Hematopoietic multipotent progenitor cell treated with erythropoietin and hydrocortisone succinate and interleukin-3 and kit ligand, for 6 days (in vitro differentiated cells): ENCODE data around the gene HOXB1.

ENCODE experiments used
- DNase-seq: peaks from one replicate; pipeline ENCODE4 v3.0.0-alpha.2; 2015

The HOXB1 gene

DNA sequence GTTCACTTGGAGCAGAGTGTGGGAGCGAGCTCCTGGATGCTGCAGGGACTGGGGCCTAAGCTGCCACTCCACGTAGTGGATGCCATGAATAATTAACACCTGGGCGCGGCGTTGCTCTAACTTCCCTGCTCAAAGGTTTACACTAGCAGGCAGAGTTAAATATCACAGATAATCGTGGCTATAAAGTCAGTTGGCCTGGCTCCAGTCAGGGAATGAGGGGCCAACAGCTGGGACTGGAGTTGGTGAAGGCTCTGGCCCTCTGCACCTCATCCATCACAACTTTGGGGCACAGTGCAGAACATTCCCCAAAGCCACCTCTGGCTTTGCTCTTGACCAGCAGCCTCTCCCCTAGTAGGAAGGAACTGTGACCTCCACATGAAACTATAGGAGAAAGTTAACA, 36.4 kb upstream of the HOXB1 start:
- DNase-seq: no peak

DNA sequence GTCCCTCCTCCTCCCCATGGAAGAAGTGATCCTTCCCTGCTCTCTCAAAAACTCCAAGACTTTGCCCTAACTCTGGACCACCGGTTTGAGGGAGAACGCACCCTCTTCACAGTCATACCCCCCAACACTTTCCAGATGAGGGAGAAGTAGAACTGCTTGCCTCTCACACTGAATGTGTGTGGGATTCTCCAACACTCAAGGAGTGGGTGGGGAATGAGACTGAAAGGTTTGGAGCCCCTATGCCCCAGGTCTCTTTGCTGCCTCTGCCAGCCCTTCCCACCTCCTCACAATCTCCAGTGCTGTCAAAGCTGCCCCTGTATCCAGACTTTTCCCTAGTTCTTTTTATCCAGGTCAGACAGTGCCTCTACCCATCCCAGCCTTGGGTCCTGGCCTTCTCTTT, 35.9 kb upstream of the HOXB1 start:
- no peak for DNase-seq

DNA sequence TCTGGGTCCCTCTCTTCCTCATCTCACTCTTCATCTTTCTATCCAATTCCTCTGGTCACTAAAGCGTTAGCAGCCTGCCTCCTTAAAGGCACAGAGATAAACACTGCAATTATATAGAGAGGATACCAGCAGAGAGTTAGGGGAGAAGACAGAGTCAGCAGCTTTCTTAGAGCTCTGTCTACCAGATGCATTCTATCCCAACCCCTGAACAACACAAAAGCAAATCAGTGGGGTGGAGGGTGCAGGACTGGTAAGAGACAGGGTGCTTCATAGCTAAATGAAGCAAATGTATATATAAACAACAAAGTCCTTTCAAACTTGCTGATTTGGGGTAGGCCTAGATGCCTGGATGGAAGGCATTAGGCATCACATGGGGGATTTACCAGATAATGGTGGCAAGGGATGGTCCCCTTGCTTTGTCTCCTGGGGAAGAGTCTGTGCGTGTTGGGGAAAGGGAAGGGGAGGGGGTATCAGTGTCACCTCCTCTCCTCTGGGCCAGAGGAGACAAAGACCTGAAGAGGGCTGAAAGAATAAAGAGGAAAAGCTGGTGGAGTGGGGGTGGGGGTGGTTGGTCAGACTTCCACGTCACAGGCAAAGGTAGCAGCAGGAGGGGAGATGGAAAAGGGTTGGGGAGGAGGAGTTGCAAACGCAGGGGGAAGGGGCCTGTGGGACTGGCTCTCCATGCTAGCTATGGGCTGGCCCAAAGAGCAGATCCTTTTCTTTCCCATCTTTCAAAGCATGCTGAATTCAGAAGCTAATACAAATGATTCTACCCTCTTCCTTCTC, 35.3 kb upstream of the HOXB1 start:
- DNase-seq: no peak

DNA sequence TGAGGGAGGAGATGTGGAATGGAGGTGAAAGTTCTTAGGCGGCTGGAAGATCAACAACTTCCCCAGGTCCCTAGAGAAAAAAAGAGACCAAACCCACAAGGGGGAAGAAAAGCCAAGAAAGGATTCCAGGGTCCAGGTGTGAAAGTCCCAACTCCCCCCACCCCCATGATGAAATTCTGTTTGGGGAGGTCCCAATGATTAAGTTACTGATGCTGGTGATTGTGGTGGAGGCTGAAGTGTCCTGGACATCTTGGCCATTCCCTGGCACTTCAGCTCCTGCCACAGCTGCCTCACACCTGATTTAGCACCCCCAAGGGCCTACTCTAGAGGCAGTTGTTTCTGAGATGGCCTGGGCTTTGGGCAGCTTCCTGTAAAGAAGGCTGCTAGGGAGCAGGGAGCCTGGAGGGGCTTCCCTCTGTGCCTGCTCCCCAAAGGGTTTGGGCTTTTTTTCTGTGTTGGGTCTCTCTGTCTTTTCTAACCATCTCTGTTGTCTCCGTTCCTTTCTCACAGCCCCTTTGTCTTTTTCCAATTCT, 34.3 kb upstream of the HOXB1 start:
- no peak for DNase-seq

DNA sequence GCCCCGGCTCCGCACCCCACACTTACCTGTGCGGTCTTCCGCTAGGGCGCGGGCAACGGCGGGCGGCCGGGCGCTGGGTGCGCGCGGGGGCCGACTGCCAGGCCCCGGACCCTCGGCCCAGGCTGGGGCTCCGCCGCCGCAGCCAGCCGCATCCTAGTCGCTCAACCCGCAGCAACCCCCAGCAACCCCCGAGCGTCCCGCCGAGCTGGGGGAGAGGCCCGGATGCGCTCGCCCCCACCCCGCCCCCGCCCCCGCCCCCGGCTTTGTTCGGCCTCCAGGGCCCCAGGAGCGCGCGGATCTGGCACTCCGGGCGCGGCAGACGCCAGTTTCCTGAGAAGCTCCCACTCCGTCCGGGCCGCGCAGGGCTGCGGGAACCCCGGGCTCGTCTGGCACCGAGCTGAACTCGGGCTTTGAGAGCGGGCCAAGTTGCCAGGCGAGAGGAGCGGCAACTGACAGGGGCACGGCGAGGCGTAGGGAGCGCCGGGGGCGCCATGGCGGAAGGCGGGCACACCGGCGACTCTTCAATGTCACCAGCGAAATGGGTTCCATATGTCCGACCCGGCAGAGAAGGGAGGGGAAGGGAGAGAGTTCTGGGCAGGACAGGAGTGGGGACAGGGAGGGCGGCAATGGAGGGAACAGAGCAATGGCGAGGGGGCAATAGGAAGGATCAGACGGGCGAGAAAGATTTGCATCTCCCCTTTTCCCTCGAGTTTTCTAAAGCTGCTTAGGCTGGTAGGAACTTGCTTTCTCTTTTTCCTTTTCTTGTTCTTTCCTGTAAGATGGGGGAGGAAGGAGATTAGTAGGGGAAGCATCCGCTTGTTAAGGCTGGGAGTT, 33.6 kb upstream of the HOXB1 start:
- DNase-seq: no peak

DNA sequence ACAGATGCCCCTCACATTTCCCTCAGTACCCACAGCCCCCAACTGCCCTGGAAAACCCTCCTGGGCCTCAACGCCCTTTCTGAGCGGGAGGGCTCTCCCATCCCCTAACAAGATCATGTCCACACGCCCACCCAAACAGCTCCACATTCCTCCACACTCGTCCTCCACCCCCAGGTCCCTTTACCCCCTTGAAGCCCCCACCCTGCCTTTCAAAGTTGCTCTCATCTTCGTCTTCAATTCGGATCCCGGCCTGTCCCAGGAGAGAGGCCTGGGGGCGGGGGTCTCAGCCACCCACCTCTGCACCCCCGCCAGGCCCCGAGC, 33.0 kb upstream of the HOXB1 start:
- no peak for DNase-seq

DNA sequence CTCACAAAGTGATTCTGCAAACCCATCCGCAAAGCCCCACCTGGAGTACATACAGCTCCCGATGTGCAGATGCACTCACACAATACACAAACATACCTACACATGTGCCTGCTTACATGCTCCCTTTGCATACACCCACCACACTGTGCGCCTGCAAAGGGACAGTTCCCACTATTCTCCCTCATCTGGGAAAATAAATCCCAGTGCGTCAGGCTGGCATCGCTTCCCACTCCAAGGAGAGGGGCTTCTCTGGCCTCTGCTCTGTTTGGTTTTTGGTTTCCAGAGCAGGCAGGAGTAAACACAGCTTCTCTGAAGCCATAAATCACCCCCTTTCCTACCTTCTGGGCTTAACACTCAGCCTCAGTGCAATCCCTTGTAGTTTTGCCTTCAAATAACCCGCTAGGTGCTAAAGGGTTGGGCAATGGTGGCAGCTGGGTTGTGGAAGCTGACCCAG, 32.6 kb upstream of the HOXB1 start:
- DNase-seq: no peak

DNA sequence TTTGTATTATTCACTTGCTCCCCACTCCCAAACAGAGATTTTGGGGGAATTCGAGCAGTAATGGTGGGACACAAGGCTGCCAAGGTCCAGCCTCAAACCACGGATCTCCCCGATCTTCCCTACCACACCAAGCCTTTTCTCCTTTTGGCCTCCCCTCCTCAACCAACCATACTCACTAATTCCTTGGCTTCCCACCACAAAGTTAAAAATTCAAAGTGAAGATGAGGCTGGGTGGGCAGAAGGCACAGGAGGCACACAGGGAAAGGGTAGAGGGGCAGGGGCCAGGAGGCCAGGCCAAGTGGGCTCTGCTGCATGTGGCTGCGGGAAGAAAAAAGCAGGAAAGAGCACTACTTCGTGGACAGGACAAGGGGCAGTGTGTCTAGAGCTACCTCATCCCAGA, 32.1 kb upstream of the HOXB1 start:
- DNase-seq: no peak

DNA sequence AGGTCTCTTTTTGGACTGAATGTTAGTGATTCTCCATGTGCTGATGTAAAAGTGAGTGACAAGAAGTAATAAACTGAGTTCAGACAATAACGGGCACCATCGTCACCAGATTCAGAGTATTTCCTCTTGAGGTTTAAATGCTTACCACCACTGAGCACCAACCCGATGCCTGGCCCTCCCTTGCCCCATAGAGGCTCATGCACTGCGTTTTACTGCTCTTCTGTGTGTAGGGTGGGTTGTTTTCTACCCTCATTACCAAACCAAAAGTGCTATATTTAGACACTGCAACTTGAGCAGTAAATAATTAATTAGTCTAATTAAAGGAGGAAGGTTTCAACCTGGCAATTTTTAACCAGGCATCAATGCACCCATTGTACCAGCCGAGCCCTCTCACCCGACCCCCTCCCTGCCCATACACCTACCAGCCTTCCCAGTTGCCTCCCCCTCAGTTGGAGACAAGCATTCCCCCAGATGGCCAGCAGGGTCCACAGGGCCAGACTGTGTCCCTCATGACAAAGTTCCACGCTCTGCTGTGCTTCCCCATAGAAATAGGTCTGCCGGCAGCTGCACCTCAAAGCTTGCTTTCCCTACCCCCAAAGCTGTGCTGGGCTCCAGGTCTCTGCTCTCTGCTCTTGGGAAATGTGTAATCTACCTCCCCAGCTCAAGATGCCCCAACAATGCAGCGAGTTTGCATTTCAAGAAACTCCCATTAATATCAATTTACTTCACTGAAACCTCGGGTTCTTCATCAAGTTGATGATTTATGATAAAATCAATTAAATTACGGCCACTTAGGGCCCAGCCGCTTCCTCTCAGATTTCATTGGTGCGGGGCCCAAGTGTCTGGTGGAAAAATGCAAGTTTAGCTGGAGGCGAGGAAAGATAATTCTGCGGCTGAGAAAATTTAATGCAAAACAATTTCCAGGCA, 31.3 kb upstream of the HOXB1 start:
- no peak for DNase-seq

DNA sequence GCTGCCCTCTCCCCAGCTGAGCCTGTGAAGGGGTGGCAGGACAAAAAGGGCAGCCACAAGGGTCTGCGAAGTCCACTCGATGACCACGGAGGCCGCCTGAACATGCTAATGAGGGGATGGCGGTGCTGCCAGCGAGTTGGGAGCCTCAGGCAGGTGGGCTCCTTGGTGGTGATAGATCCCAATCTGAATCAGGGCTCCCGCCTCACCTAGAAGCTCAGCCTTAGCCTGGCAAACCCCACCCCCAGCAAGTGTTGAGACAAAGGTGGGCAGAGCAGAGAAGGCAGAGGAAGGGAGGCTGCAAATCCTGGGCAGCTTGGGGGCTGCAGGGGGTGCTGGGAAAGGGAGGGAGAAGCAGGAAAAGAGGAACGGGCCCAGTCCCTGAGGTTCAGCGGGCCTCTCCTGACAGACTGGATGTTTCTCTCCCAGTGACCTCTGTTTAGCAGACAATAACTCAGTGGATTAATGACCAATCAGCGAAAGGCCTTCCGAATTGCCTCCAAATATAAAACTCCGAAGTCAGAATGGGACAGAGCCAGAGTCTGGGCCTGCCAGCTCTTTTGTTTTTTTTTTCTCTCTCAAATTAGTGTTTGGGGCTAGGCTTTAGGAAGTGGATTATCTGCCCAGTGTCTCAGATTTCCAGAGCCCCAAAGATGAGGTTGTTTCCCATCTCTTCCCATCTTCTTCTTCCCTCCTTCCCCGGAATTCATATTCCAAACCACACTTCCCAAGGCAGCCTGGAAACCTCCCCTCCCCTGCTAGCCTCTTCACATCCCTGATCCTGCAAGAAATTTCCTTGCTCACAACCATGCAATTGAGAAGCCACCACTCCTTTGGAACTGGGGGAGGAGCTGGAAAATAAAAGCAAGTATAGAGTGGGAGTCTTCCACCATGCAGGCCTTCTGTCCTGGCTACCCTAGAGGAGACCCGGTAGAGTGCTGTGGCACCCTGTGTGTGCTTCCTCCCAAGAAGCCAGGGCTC, 29.3 kb upstream of the HOXB1 start:
- DNase-seq: no peak

DNA sequence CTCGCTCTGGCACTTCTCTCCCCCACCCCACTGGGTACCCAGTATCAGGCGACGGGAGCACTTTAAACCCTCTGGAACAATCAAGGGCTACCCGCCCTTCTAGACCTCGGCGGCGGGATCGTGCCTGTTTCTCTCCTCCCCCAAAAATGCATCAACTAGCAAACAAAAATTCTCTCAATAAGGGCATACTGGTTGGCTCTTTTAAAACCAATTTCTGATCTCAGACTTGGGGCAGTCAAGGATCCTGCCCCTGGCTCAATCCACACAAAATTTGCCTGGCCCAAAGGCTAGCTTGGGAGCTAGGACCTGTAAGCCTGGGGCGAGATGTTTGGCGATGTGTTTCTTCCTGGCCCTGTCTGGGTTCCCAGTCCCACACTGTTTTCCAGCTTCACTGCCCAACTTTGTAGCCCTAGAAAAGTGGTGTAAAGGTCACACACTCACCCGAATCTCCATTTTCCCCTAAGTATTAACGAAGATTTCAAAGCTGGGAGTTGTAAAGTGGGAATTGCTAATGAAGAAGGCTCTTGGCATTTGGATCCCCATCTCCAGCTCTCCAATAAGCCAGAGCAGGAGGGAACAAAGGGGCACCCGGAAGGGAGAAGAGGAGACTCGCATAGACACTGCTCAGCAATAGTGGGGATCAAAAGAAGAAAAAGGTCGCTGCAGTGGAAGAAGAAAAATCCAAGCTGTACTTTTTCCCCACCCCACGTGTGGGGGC, 28.5 kb upstream of the HOXB1 start:
- no peak for DNase-seq

DNA sequence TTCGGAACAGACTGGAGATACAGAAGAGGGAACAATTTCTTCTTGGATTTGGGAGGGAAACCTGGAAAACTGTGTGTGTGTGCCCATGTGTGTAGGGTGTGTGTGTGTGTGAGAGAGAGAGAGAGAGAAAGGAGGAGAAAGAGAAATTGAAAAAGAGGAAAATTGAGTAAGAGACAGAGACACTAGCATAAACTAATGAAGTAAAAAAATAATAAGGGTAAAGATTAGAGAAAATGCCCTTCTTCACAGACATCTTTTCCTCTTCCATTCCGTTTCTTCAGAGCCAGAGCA, 28.0 kb upstream of the HOXB1 start:
- no peak for DNase-seq

DNA sequence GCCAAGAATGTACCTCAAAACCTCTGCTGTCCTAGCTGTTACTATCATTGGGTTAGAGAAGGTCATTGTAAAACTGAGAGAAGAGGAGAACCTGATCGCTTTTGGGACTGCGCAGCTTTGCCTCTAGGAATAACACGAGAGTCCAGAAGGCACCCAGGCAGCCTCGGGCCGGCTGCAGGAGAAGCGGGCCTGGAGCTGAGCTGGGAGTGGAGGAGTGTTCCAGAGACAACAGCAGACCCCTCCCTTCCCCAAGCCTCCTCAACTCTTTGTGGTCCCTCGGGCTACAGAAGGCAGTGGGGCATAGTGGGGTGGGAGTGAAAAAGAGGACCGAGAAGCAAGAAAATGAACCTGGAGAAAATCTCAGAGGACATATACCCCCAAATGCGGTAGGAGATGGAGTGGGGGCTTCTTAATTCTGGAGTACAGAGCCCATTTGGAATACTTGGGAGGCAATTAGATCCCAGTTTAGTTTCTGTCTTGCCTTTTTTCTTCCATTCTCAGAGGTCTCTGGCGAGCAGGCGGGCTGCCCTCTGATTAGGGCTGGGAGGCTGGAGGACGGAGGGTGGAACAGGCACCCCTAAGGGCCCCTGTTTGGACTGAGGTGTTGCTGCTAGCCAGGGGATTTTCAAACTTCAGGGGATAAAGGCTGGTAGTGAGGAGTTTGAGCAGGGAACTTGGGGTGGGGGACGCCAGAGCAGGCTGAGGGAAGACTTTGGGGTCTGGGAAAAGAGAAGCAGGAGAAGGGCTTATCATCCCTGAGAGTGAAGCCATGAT, 27.4 kb upstream of the HOXB1 start:
- no peak for DNase-seq

DNA sequence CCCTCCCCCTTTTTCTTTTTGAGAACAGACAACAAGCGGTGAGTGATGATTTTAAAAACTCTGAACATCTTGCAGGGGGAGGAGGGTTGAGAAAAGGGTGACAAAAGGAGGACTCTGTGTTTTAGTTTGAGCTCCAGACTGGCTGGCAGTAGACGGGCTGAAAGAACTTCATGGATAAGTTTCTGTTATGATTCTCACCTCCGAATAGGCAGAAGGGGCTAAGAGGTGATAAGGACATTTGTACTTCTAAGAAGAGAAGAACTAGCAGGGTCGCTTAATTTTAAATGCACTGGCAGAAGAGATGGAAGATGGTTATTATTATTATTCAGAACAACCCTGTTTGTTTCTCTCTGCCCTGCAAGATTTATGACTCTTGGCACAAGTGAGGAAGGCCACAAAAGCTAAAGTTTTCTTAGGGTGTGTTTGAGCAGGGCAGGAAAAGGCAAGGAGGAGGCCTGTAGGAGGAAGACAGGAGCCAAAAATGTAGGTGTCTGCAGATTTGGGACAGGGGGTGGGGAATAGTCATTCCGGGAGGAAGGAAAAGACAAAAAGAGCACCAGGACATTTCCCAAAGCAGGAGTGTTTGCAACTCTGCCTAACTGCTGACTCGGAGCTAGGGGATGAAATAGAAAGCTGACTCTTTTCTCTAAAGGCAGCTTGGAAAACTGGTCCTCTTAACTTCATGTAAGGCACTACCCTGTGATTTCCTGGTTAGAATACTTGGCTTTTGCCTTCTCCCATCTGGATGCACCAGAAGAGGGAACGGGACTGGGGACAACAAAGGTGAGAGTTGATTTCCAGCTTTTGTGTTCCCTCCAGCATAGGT, 26.0 kb upstream of the HOXB1 start:
- no peak for DNase-seq

DNA sequence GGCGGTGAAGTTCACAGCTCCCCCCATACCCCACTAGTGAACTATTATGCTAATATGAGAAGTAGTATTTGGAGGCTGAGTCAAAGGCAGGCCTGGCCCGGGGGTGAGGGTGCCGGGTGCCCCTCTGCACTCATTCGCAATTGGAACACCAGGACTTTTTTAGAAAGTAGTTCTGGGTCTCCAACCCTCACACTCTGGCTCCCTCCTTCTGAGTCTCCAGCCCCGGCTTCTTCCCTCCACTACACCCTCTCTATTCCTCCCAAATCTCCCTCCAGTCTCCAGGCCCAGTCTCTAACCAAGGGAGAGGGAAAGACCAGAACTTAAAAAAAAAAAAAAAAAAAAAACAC, 25.4 kb upstream of the HOXB1 start:
- no peak for DNase-seq

DNA sequence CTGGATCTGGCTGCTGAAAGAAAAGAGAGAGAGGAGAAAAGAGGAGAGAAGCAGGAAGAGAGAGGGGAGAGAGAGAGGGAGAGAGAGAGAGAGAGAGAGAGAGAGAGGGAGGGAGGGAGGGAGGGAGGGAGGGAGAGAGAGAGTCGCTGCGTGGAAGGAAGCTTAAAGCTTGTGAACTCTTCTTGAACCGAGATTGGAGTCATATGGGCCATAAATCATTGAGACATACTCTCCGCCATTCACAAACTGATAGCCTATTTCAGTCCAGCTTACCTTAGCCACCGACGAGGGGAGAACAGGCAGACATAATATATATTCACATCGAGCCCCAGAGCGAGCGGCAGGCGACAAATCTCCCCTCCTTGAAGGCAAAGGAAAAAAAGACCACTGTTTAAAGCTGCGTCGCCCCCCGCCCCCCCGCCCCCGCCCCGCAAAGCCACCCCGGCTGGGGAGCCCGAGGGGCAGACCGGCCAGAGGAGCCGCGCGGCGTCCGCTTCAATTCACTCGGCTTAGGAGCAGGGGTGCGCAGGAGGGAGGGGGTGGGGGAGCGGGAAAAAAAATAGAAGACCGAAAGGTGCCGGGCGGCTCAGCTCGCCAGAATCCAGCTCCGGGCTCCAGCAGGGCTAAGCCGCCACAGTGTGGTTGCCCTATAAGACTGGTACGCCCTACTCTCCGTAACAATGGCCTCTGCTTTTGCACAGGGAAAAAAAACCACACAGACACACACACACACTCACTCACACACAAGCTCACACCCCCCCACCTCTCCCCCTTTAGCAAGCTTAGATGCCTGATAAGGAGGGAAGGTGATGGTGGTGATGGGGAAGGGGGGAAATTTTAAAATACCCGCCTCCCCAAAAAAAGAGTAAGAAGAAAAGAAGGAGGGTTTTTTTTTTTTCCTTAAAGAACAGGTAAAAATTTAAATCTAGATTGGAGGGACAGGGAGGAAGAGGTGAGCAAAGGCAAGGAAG, 24.7 kb upstream of the HOXB1 start:
- peak; percentile 60 for DNase-seq

DNA sequence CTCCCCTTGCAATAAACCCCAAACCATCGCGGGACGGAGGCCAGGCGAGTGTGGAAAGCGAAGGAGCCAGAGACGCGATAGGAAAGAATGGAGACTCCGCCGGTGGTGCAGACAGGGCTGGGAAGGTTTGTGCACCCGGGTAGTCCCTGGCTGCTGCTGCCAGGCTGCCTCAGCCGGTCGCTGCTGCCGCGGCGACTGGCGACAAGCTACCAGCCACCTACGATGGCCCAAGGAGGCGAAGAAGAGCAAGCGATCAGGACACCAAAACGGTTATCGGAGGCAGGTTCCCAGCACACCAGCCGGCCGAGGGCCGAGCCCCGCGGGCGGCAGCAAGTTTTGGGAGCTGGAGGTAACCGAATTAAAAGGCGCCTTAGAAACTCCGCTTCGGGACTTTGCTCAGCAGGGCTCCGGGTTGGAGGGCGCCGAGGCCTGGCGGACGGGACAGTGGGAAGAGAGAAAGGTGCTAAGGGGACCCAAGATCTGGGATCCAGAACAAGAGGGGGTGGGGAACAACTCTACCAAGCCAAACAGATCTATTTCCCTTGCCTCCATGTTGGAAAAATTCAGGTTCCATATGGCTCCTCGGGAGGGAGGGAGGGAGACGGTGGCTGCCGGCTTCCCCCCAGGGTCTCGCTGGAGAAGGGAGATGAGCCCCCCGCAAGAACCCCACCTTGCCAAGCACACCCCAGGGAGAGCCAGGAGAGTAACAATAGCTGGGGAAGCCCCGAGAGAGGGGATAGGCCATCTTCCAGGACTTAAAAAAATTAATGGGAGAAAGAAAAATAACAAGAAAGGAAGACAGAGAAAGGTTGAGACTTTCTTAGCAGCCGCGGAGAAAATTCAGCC, 23.8 kb upstream of the HOXB1 start:
- no peak for DNase-seq

DNA sequence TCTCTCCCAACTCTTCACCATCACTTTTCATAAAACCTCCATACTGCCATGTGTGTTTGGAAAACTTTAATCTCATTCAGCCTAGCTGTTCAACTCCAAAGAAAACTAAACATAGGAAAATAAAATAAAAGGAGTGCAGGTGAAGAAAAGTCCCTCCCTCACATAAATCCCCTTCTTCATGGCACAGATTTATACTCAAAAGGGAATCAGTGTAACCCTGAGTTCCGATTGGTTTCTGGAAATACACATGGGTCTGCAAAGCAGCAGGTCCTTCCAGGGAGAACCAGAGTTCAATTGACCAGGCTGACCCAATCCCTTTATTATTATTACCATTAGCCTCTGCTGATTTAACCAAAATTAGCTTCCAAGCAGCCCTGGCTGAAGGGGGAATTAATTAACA, 23.0 kb upstream of the HOXB1 start:
- DNase-seq: no peak
